Esophagus muscularis mucosa (tissue), 4 donors: ENCODE results near the gene GCC1. TPM values are rescaled to one million over a fixed set of nuclear protein-coding genes. Genes with fewer than 3 reads are reported as not detected.

Source experiments
- DNase-seq: peaks from one replicate; pipeline ENCODE4 v3.0.0-alpha.2; 2017; ENCODE audit errors: extremely low spot score
- H3K27ac ChIP-seq, 4 donors: fragments of 200-600 bp; sonication (generic); replicated peaks in 1 of 4; 1 replicate in 3 of 4; 2 replicates in 1 of 4; pipeline ENCODE4 v1.5.1; 2016 to 2019; ENCODE audit warnings: mild to moderate bottlenecking in 1 of 4
- H3K27me3 ChIP-seq, 4 donors: fragments of 200-600 bp; sonication (generic); one replicate each; pipeline versions ENCODE4 v1.5.1 to v1.6.0; 2016 to 2019
- H3K36me3 ChIP-seq, 4 donors: fragments of 200-600 bp; sonication (generic); one replicate each; pipeline ENCODE4 v1.5.1; 2016 to 2019
- H3K4me1 ChIP-seq, 4 donors: fragments of 200-600 bp; sonication (generic); one replicate each; pipeline ENCODE4 v1.5.1; 2016 to 2019
- H3K4me3 ChIP-seq, 4 donors: fragments of 200-600 bp; sonication (generic); 1 replicate in 2 of 4; 2 replicates in 2 of 4; pipeline ENCODE4 v1.5.1; 2016 to 2019; ENCODE audit warnings: mild to moderate bottlenecking in 4 of 4, moderate library complexity in 1 of 4
- H3K9me3 ChIP-seq, 4 donors: fragments of 200-600 bp; sonication (generic); 1 replicate in 3 of 4; 2 replicates in 1 of 4; pipeline ENCODE4 v1.5.1; 2016 to 2019
- EP300 ChIP-seq: sonication (generic); formaldehyde crosslinking; IDR thresholded peaks from one replicate; pipeline ENCODE4 v1.6.1; 2017; ENCODE audit warnings: antibody characterized with exemption
- POLR2A ChIP-seq: fragments of 450-650 bp; IDR thresholded peaks from one replicate; pipeline ENCODE4 v1.6.1; 2017; ENCODE audit warnings: antibody characterized with exemption, moderate library complexity, mild to moderate bottlenecking, low read depth
- POLR2AphosphoS5 ChIP-seq, 2 donors: sonication (generic); formaldehyde crosslinking; IDR thresholded peaks; one replicate each; pipeline ENCODE4 v1.6.1; 2017; ENCODE audit warnings: antibody characterized with exemption in 2 of 2
- WGBS: methylation state at CpG from one replicate; pipeline ENCODE4 v1.1.5; 2018; 5-methylcytosine and 5-hydroxymethylcytosine counted together
- intact Hi-C: fragments of 100-400 bp; cut with DNase I; formaldehyde crosslinking; loops from one replicate; pipeline ENCODE4 v1.15.1; 2023
- total RNA-seq, 4 donors: library from RNA; depleted of rRNA; stranded (reverse); fragments of >200 nt; gene quantifications; one replicate each; pipeline versions ENCODE4 v1.1.0 to v1.2.1, GENCODE V29; 2016
- TF ChIP-seq, protein P1 (sequence below), 3 experiments: fragments of 200-600 bp in 2 of 3; fragments of 450-650 bp in 1 of 3; sonication (generic) in 2 of 3; IDR thresholded peaks; one replicate each; pipeline ENCODE4 v1.5.1; 2017 to 2019; ENCODE audit warnings: antibody characterized with exemption in 3 of 3, mild to moderate bottlenecking in 2 of 3, moderate library complexity in 1 of 3

Gene GCC1
- total RNA-seq, 4 donors from 2014 or later = 11.6 to 17.3 (median 14.7) TPM

DNA sequence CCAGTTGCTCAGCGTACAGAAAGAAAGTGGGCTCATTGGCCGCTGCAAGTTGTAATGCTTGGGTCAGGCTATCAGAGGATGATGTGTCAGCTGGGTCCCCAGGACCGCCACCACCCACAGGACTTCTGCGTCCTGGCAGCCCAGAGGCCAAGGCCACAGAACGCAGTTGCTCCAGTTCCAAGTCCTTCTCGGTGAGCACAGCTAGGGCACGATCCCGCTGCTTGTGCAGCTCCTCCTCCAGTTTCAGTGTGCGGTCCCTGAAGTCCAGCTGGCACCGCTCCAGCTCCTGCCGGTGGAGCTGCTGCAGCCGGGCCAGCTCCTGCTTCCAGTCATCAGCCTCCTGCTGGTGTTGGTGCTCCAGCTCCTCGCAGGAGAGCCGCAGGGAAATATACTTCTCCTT is 3.0 kb downstream of the GCC1 start:
- Histone ChIP-seq H3K36me3 (peaks cover 14 to 51% (median 39%) of the 10 kb centered on the region in 4 donors), H3K4me3 (peak overlapping the region in 1 of 4 donors; percentile 17), H3K27me3 (no peaks in the 10 kb centered on the region), H3K27ac (no peak overlapping the region), H3K9me3 (no peaks in the 10 kb centered on the region), H3K4me1 (peaks cover 51 to 81% (median 70%) of the 10 kb centered on the region in 4 donors)
- WGBS = 91% methylated on average over 9 of the region's 14 CpGs
- intact Hi-C loops = no loop called here
- TF ChIP-seq EP300 = no peak
- no peak for TF ChIP-seq POLR2AphosphoS5 (IDR thresholded peaks at IDR 0.05)
- TF ChIP-seq POLR2A = no peak
- TF ChIP-seq, protein P1, sequence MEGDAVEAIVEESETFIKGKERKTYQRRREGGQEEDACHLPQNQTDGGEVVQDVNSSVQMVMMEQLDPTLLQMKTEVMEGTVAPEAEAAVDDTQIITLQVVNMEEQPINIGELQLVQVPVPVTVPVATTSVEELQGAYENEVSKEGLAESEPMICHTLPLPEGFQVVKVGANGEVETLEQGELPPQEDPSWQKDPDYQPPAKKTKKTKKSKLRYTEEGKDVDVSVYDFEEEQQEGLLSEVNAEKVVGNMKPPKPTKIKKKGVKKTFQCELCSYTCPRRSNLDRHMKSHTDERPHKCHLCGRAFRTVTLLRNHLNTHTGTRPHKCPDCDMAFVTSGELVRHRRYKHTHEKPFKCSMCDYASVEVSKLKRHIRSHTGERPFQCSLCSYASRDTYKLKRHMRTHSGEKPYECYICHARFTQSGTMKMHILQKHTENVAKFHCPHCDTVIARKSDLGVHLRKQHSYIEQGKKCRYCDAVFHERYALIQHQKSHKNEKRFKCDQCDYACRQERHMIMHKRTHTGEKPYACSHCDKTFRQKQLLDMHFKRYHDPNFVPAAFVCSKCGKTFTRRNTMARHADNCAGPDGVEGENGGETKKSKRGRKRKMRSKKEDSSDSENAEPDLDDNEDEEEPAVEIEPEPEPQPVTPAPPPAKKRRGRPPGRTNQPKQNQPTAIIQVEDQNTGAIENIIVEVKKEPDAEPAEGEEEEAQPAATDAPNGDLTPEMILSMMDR (IDR thresholded peaks at IDR 0.05) = no peak
- no peak for DNase-seq

DNA sequence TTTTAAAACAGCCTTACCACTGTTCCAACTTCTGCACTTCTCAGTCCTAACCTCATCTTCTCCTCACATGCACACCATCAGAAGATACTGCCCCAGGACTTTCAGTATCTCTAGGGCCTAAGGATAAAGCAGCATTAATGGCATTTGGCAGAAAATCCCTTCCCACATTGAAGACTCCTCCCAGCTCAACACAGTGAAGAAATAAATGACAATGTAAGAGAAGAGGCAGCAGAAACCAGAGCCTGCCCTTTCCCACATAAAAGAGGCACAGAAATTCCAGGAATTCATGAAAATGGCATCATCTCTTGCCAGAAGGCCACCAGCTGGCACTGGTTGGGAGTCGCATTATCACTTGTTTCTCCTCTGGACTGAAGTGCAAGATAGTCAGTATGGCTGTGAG is 3.7 kb downstream of the GCC1 start:
- TF ChIP-seq EP300 (no peak), POLR2AphosphoS5 (IDR thresholded peaks at IDR 0.05) (no peak), POLR2A (no peak)
- TF ChIP-seq, protein P1 (IDR thresholded peaks at IDR 0.05) = no peak
- DNase-seq = no peak
- no peak overlapping the region for H3K4me3 ChIP-seq
- no peak overlapping the region for H3K27ac ChIP-seq
- intact Hi-C loops = no loop called here
- H3K36me3 ChIP-seq = peaks cover 14 to 53% (median 39%) of the 10 kb centered on the region in 4 donors
- H3K27me3 ChIP-seq = no peaks in the 10 kb centered on the region
- no peaks in the 10 kb centered on the region for H3K9me3 ChIP-seq
- H3K4me1 ChIP-seq = peaks cover 51 to 78% (median 67%) of the 10 kb centered on the region in 4 donors
- WGBS = 92% methylated on average over 1 of the region's 1 CpG

DNA sequence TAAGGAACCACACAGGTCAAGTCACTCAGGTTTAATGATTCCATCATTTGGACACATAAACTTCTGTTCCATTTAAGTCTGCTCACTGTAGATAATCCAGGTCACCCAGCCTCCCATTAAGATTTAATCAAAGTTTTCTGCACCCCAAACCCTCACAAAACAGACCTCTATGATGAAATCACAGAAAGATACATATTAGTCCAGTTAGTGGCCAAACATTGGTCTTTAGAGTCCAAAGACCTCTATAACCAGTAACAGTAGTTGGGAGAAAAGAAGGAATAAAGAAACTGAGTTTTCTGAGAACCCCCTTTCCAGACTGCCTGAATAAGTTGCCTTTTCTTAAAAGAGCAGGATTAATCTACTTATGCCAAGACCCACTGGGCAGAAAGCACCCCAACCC is 4.8 kb downstream of the GCC1 start:
- intact Hi-C loops = no loop called here
- peaks cover 14 to 53% (median 39%) of the 10 kb centered on the region in 4 donors for H3K36me3 ChIP-seq

DNA sequence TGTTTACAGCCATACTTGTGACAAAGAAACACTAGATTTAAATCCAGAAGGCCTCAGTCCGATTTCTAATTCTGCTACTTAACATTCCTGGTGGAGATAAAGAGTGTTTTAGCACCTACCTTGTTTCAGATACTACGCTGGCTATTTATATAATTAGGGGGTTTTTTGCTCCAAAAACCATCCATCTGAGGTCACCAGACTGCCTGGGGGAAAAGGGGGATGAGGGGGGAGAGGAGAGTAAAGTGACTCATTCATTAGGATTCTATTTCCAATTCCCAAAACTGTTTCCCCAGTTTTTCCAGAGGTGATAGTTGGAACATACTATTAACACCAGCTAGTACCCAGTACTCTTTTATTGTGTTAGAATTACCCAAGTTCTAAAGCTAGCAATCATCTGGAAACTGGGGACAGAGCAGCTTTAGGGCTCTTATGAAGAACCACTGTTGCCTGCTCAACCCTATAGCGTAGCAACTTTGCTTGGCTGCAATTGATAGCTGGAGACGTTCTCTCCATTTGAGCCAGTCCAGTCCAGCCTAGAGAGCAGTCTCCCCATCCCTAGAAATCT is 6.6 kb downstream of the GCC1 start:
- peaks cover 14 to 48% (median 37%) of the 10 kb centered on the region in 4 donors for H3K36me3 ChIP-seq
- DNase-seq = no peak
- no peaks in the 10 kb centered on the region for H3K27me3 ChIP-seq
- peak overlapping the region; percentile 5 to 37 (median 12) for H3K27ac ChIP-seq
- intact Hi-C loops = no loop called here
- no peak overlapping the region for H3K4me3 ChIP-seq
- H3K9me3 ChIP-seq = no peaks in the 10 kb centered on the region
- TF ChIP-seq EP300 (no peak), POLR2AphosphoS5 (IDR thresholded peaks at IDR 0.05) (no peak), POLR2A (no peak)
- TF ChIP-seq, protein P1 (IDR thresholded peaks at IDR 0.05) = no peak
- H3K4me1 ChIP-seq = peaks cover 33 to 58% (median 50%) of the 10 kb centered on the region in 4 donors
- WGBS = 61% methylated on average over 4 of the region's 4 CpGs

More for the DNA sequence above, 4.8 kb downstream of the GCC1 start:
- Histone ChIP-seq H3K27me3 (no peaks in the 10 kb centered on the region), H3K9me3 (no peaks in the 10 kb centered on the region), H3K4me3 (no peak overlapping the region), H3K4me1 (peaks cover 45 to 71% (median 61%) of the 10 kb centered on the region in 4 donors), H3K27ac (no peak overlapping the region)
- DNase-seq = no peak
- TF ChIP-seq, protein P1 (IDR thresholded peaks at IDR 0.05) = no peak
- no peak for TF ChIP-seq POLR2AphosphoS5 (IDR thresholded peaks at IDR 0.05)
- no peak for TF ChIP-seq EP300
- no peak for TF ChIP-seq POLR2A
